ENCODE results near the gene SLC25A28.
"Not testable (repeated sequence)": the region's sequence is repeated elsewhere in the genome, so short reads cannot be mapped to it uniquely, and the experiment has no call there.

GRCh38 chr10:99625124-99625523 lies 4.9 kb upstream of the SLC25A28 start:
- not testable (repeated sequence) for TF ChIP-seq YY1 (IDR thresholded peaks at IDR 0.05; ENCODE audit: insufficient read depth, insufficient read length); ZNF274 (IDR thresholded peaks at IDR 0.05; ENCODE audit: low read depth, low read length); SUZ12 (IDR thresholded peaks at IDR 0.05; ENCODE audit: extremely low read depth, insufficient read depth, insufficient read length)

Measured in NT2/D1 (cell line).